Hepatocyte (in vitro differentiated cells): Measurements from ENCODE around the gene POLR2E. TPM values are rescaled to one million over a fixed set of nuclear protein-coding genes. Genes with fewer than 3 reads are reported as not detected.

Source experiments
- DNase-seq: peaks from one replicate; pipeline ENCODE4 v3.0.0-alpha.2; 2016; ENCODE audit warnings: low spot score
- H2AFZ ChIP-seq: fragments of 200-600 bp; sonication (generic); 2 replicates; pipeline ENCODE4 v1.6.0; 2016; ENCODE audit warnings: antibody characterized with exemption, mild to moderate bottlenecking
- H3K27ac ChIP-seq: fragments of 200-600 bp; sonication (generic); 2 replicates; pipeline ENCODE4 v1.5.1; 2016; ENCODE audit warnings: mild to moderate bottlenecking
- H3K27me3 ChIP-seq: fragments of 200-600 bp; sonication (generic); 2 replicates; pipeline ENCODE4 v1.6.1; 2016
- H3K36me3 ChIP-seq: fragments of 200-600 bp; sonication (generic); replicated peaks from 2 replicates; pipeline ENCODE4 v1.5.1; 2016; ENCODE audit warnings: low read depth; ENCODE audit not compliant: insufficient read depth
- H3K4me1 ChIP-seq: fragments of 200-600 bp; sonication (generic); 2 replicates; pipeline ENCODE4 v1.5.1; 2016; ENCODE audit warnings: mild to moderate bottlenecking, moderate library complexity; ENCODE audit not compliant: insufficient read depth
- H3K4me2 ChIP-seq: fragments of 200-600 bp; sonication (generic); 2 replicates; pipeline ENCODE4 v1.6.0; 2016
- H3K4me3 ChIP-seq: fragments of 200-600 bp; sonication (generic); 2 replicates; pipeline ENCODE4 v1.5.1; 2016; ENCODE audit warnings: mild to moderate bottlenecking
- H3K79me2 ChIP-seq: fragments of 200-600 bp; sonication (generic); 2 replicates; pipeline ENCODE4 v1.6.0; 2017; ENCODE audit warnings: mild to moderate bottlenecking
- H3K9me2 ChIP-seq: fragments of 200-600 bp; sonication (generic); replicated peaks from 2 replicates; pipeline ENCODE4 v1.6.0; 2017; ENCODE audit warnings: mild to moderate bottlenecking; ENCODE audit not compliant: insufficient read depth
- H3K9me3 ChIP-seq: fragments of 200-600 bp; sonication (generic); 2 replicates; pipeline ENCODE4 v1.5.1; 2016; ENCODE audit warnings: low read depth, mild to moderate bottlenecking
- H4K20me1 ChIP-seq: fragments of 200-600 bp; sonication (generic); 2 replicates; pipeline ENCODE4 v1.6.0; 2016; ENCODE audit warnings: mild to moderate bottlenecking; ENCODE audit not compliant: insufficient read depth, poor library complexity, severe bottlenecking
- EZH2 ChIP-seq: fragments of 200-600 bp; sonication (generic); IDR thresholded peaks from 2 replicates; pipeline ENCODE4 v1.6.1; 2016; ENCODE audit warnings: antibody characterized with exemption, mild to moderate bottlenecking, borderline replicate concordance
- EZH2phosphoT487 ChIP-seq: fragments of 200-600 bp; sonication (generic); IDR thresholded peaks from one replicate; pipeline ENCODE4 v1.6.1; 2018; ENCODE audit warnings: antibody characterized with exemption, mild to moderate bottlenecking, low read depth, moderate library complexity; ENCODE audit not compliant: unreplicated experiment, severe bottlenecking
- WGBS: methylation state at CpG from one replicate; pipeline ENCODE4 v1.1.6; 2016; ENCODE audit warnings: low lambda C conversion rate; ENCODE audit errors: missing lambda C conversion rate; 5-methylcytosine and 5-hydroxymethylcytosine counted together
- polyA plus RNA-seq: library from polyadenylated mRNA; unstranded; fragments of >200 nt; fragmentation: Nextera tagmentation; extraction: Ambion mirVana; gene quantifications from 2 replicates; pipeline ENCODE4 v1.2.1, GENCODE V29; 2016
- total RNA-seq: library from RNA; depleted of rRNA; stranded (reverse); fragments of >200 nt; gene quantifications from 2 replicates; pipeline ENCODE4 v1.2.3, GENCODE V29; 2014
- TF ChIP-seq, protein P1 (sequence below): fragments of 200-600 bp; sonication (generic); IDR thresholded peaks from 2 replicates; pipeline ENCODE4 v1.5.1; 2016; ENCODE audit warnings: antibody characterized with exemption, mild to moderate bottlenecking; ENCODE audit not compliant: poor library complexity

POLR2E gene
- total and polyA plus RNA-seq, 2 experiments from 2014 or later, result 126 to 328 TPM

GRCh38 chr19:1098177-1099051 is 3.2 kb upstream of the POLR2E start:
- no peak overlapping the region for H2AFZ ChIP-seq
- H3K79me2 ChIP-seq, result peaks cover 16% of the 10 kb centered on the region
- H3K9me3 ChIP-seq, result no peaks in the 10 kb centered on the region
- H3K27ac ChIP-seq, result peak overlapping the region; percentile 92
- TF ChIP-seq EZH2 (no peak), EZH2phosphoT487 (no peak)
- TF ChIP-seq, protein P1, sequence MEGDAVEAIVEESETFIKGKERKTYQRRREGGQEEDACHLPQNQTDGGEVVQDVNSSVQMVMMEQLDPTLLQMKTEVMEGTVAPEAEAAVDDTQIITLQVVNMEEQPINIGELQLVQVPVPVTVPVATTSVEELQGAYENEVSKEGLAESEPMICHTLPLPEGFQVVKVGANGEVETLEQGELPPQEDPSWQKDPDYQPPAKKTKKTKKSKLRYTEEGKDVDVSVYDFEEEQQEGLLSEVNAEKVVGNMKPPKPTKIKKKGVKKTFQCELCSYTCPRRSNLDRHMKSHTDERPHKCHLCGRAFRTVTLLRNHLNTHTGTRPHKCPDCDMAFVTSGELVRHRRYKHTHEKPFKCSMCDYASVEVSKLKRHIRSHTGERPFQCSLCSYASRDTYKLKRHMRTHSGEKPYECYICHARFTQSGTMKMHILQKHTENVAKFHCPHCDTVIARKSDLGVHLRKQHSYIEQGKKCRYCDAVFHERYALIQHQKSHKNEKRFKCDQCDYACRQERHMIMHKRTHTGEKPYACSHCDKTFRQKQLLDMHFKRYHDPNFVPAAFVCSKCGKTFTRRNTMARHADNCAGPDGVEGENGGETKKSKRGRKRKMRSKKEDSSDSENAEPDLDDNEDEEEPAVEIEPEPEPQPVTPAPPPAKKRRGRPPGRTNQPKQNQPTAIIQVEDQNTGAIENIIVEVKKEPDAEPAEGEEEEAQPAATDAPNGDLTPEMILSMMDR, result no peak
- H3K4me3 ChIP-seq, result no peak overlapping the region
- H3K27me3 ChIP-seq, result no peaks in the 10 kb centered on the region
- DNase-seq, result peak; percentile 80
- peak overlapping the region; percentile 56 for H3K4me2 ChIP-seq
- WGBS, result 50% methylated on average over 14 of the region's 15 CpGs
- H3K36me3 ChIP-seq, result no peaks in the 10 kb centered on the region
- H4K20me1 ChIP-seq, result peaks cover 11% of the 10 kb centered on the region
- peaks cover 47% of the 10 kb centered on the region for H3K4me1 ChIP-seq
- H3K9me2 ChIP-seq, result no peaks in the 10 kb centered on the region

- WGBS, result 56% methylated on average over 7 of the region's 7 CpGs
These were observed 2.6 kb upstream of the POLR2E start for GRCh38 chr19:1097810-1098176.

GRCh38 chr19:1094655-1094977 is 559 bp downstream of the POLR2E start:
- TF ChIP-seq EZH2 (no peak), EZH2phosphoT487 (no peak)
- TF ChIP-seq, protein P1, result no peak
- Histone ChIP-seq H3K4me3 (peak overlapping the region; percentile 51), H4K20me1 (peaks cover 12% of the 10 kb centered on the region), H3K9me3 (no peaks in the 10 kb centered on the region), H2AFZ (no peak overlapping the region), H3K27ac (peak overlapping the region; percentile 41), H3K9me2 (no peaks in the 10 kb centered on the region), H3K36me3 (no peaks in the 10 kb centered on the region), H3K4me2 (peak overlapping the region; percentile 99), H3K27me3 (no peaks in the 10 kb centered on the region), H3K4me1 (peaks cover 26% of the 10 kb centered on the region), H3K79me2 (peaks cover 34% of the 10 kb centered on the region)
- no peak for DNase-seq
- 5% methylated on average over 15 of the region's 19 CpGs for WGBS

More at GRCh38 chr19:1097810-1098176, 2.6 kb upstream of the POLR2E start:
- Histone ChIP-seq H3K4me2 (peak overlapping the region; percentile 56), H3K9me3 (no peaks in the 10 kb centered on the region), H3K27me3 (no peaks in the 10 kb centered on the region), H3K27ac (peak overlapping the region; percentile 92), H3K4me1 (peaks cover 41% of the 10 kb centered on the region), H3K79me2 (peaks cover 23% of the 10 kb centered on the region), H2AFZ (no peak overlapping the region), H3K36me3 (no peaks in the 10 kb centered on the region), H4K20me1 (peaks cover 12% of the 10 kb centered on the region), H3K9me2 (no peaks in the 10 kb centered on the region), H3K4me3 (no peak overlapping the region)
- no peak for DNase-seq
- TF ChIP-seq EZH2 (no peak), EZH2phosphoT487 (no peak)
- TF ChIP-seq, protein P1, result no peak
